HS-5 (cell line): Measurements from ENCODE around the gene ZNF780A.
"Not testable (repeated sequence)": the region's sequence is repeated elsewhere in the genome, so short reads cannot be mapped to it uniquely, and the experiment has no call there.

Source experiments
- DNase-seq: peaks from one replicate; pipeline ENCODE4 v3.0.0-alpha.2; 2012; ENCODE audit warnings: low read depth

The ZNF780A gene

DNA sequence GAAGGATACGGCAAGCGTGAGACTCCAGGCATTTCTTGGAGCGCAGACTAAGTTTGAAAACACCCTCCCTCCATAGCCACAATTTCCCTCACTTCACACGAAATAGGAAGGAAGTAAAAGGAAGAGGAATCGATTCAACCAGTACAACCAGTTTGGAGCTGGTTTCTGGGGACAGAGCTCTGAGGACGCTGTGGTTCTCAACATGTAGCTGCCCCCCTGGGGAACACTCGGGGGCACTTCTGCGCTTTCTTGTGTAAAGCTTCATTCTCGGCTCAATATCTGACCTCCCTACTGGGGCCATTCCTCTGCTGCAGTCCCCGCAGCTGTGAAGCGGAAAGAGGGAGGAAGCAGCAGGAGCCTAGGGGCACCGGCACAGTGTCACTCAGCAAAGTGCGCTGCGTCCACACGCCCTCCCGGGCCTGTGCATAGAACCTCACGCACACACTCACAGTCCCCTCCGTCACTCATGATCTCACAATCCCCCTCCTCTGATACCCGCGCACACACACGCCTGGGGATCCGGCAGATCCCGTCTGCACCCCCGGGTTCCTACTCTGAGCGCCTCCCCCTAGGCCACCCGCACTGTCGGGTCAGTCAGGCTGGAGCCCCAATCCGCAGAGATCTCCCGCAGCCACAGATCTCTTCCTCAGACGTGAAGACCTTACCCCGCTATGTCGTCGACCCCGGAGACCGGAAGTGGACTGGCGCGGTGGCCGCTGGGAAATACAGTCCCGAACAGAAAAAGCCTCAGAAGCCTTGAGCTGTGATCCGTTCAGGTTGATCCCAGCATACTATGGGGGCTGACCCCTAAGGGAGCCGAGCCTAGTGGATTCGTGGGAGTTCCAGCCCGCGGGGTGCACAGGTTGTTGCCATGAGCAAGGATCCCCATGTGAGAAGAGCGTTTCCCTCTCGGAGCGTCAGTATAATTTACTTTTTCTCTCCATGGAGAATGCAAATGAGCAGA, at the start of gene ZNF780A:
Gene ZNF780A, minus strand, starts transcription at position 703 of the 964 bp plus-strand sequence. CDS start 6,190 bp downstream, outside the sequence.
- peak; percentile 29 for DNase-seq

DNA sequence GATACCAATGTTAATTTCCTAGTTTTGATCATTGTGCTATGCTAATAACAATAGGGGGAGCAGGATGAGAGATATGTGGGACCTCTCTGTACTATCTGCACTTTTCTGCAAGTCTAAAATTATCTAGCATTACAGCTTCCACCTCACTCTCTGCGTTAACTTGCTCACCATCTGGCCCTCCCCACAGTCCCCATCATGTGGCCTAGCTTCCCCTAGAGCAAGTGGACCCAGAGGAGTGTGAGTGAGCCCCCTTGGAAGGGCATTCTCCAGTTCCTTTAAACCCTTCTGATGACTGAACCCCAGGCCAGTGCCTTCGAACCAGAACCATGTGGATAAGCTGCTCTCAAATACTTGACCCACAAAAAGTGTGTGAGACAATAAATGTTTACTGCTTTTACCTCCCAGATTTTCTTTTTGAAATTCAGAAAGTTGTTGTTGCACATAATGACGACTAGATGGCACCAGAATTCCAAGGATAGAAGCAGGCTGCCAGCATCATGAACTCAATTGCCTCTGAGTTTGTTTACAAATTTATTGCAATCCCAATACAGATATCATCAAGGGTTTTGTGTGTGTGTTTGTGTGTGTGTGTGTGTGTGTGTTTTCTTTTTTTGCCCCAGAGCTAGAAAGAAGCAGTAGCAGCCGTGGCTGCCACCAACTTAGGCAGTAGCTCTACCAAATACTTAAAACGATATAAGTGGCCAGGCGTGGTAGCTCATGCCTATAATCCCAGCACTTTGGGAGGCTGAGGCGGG, 49.0 kb upstream of the ZNF780A start:
- peak; percentile 14 for DNase-seq

DNA sequence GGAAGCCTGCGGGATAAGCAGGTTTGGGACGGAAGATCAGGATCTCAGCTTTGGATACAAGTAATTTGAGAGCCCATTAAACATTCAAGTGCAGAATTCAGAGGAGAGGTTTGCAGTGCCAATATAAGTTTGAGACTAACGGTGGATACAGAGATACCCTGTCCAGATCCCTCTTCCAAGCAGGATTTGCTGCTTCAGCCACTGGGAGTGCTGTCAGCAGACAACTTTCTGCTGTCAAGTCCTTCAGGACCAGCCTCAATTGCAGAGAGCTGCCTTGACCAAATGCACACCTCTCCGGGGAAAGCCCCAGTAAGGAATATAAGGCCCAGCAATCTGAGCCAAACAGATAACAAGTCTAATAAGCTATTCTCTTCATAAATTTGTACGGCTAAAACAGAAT, 46.1 kb upstream of the ZNF780A start:
- DNase-seq: no peak

DNA sequence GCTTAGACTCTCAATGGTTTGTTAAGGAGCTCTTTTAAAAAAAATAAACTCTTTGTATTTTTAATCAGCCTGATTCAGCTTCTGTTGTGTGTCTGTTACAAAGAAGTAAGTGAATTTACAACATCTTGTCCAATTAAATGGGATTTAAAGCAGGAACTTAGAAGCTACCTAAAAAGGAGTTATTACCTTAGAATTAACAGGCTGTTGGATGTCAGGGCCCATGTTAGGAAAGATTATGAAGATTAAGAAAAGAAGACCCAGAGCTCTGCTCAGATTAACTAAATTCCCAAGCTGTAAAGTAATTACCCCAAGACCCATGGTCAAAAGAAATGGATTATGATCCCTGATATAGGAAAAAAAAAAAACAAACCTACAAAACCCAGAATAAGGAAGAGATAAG, 44.1 kb upstream of the ZNF780A start:
- DNase-seq: no peak

DNA sequence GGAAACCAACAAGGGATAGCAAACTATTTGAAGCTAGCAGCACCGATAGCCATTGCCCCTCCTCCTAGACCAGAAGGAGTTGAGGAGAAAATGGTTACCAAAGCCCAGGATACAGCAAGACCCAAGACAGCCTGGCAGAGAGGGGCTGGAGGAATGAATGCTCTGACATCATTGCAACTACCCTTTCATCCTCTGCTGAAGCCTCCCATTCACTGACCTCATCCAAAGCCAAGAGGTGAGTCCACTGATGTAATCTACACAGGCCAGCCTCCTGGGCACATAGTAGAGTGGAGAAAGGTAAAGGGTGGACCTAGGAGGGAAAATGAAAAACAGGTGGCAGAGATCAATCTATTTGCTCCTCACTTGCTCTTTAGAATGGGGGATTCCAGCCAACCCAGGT, 42.7 kb upstream of the ZNF780A start:
- no peak for DNase-seq

DNA sequence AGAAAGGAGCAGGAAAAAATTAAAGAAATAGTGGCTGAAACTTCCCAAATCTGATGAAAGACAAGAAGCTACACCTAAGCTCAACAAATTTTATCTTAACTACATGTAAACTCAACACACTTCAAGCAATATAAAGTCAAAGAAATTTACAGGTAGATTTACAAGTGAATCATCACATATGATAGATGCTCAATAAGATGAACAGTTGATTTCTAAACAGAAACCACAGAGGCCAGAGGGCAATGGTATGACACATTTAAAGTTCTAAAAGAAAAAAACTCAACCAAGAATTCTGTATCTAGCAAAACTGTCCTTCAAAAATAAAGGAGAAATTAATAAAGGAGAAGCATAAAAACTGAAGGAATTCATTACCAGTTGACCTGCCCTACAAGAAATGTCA, 39.3 kb upstream of the ZNF780A start:
- DNase-seq: no peak

DNA sequence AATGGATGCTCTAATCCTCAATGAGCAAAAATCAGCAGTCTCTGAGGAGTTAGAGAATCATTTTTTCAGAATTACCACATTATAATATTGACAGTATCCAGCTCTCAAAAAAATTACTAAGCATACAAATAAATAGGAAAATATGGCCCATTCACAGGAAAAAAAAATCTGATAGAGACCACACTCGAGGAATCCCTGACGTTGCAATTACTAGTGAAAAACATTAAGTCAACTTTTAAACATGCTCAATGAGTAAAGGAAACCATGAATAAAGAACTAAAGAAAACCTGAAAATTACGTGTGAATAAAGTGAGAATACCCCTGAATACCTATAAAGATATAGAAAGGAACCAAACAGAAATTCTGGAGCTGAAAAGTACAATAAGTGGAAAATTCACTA, 38.7 kb upstream of the ZNF780A start:
- no peak for DNase-seq

DNA sequence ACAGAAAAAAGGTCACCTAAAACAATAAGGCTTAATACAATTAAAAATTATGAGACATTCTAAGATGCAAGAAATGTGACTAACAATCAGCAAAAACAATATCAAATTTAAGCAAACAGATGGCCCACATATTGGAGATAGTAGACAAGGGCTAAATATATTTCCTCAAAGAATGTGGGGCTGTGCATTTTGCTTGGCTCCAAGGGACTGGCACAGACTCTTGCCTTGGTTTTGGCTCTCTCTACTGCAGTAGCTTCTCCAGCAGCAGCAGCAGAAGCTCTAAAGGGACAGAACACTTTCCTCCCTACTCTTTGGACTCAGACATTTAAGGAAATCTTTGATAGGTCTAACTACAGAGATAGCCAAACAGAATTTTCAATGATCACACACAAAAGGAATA, 38.2 kb upstream of the ZNF780A start:
- no peak for DNase-seq

DNA sequence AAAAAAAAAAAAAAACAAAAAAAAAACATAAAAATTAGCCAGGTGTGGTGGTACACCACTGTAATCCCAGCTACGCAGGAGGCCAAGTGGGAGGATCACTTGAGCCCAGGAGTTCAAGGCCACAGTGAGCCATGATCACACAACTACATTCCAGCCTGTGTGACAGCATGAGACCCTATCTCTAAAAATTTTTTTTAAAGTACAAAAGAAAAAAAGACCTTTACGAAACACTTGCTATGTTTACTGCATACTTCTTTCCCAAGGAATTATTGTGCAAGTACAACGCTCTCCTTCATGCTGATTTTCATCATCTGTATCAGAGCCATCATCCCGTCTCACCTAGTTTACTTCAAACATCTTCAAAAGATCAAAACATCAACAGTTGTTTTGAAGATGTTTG, 28.6 kb upstream of the ZNF780A start:
- no peak for DNase-seq

DNA sequence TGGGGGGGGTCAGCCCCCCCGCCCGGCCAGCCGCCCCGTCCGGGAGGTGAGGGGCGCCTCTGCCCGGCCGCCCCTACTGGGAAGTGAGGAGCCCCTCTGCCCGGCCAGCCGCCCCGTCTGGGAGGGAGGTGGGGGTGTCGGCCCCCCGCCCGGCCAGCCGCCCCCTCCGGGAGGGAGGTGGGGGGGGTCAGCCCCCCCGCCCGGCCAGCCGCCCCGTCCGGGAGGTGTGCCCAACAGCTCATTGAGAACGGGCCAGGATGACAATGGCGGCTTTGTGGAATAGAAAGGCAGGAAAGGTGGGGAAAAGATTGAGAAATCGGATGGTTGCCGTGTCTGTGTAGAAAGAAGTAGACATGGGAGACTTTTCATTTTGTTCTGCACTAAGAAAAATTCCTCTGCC, 27.9 kb upstream of the ZNF780A start:
- not testable (repeated sequence) for DNase-seq

DNA sequence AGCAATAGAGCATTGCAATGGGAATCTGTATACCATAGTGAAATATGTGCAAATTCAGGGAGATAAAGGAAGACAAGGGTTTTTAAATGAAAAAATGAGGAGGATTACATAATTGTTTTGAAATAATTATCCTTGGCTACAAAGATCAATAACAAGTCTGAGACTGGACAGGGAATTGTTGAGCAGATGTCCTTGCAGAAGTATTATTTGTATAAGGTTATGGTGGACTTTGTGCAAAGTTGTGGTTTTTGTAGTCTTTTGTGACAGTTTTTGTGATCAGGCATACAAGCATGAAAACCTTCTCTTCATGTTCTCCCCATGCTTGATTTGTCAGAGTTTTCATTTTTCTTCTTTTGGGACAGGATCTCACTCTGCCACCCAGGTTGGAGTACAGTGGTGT, 25.3 kb upstream of the ZNF780A start:
- DNase-seq: no peak

DNA sequence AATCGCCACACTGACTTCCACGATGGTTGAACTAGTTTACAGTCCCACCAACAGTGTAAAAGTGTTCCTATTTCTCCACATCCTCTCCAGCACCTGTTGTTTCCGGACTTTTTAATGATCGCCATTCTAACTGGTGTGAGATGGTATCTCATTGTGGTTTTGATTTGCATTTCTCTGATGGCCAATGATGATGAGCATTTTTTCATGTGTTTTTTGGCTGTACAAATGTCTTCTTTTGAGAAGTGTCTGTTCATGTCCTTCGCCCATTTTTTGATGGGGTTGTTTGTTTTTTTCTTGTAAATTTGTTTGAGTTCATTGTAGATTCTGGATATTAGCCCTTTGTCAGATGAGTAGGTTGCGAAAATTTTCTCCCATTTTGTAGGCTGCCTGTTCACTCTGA, 23.4 kb upstream of the ZNF780A start:
- not testable (repeated sequence) for DNase-seq

DNA sequence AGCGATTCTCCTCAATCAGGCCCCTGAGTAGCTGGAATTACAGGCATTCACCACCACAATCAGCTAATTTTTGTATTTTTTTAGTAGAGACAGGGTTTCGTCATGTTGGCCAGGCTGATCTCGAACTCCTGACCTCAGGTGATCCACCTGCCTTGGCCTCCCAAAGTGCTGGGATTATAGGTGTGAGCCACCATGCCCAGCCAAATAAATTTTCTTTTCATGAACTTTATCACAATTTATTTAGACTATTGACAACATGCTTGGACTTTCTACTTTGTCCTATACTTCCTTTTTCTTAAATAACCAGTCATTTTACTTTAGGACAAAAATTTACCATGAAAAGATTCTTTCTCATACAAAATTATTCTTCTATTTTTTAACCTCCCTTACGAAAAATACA, 21.5 kb upstream of the ZNF780A start:
- not testable (repeated sequence) for DNase-seq

DNA sequence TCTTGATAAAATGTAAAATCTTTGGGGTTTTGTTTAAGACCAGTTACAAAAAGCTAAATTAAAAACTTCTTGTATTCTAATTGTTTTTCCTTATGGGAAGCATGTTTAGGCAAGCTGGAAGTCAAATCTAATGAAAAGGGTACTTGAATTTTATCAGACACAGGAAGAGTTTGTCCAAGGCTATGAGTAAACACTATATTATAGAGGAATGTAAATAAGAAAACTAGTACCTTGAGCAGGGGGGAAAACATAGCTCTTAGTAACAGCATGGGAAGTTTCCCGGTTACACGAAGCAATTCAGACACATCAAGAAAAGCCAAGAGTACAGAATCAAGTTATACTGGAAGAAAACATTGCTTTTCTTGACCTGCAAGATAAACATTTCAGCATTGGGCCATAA, 19.8 kb upstream of the ZNF780A start:
- no peak for DNase-seq

DNA sequence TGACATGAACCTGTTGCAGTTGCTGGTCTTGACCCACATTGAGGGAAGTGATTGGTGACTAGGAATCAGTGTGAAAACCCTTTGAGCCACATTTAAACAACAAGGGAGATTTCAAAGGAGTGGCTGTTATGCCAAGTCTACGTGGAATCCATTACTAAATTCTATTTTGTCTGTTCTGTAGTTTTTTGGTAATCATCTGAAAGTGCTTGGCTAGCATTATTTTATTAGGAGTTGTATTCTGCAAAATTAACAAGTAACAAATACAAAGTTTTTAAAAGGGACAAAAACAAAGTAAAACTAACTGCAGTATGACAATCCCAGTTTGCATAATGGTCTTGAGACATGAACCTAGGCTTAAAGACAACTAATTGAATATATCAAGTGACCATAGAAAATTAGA, 14.0 kb upstream of the ZNF780A start:
- DNase-seq: no peak

DNA sequence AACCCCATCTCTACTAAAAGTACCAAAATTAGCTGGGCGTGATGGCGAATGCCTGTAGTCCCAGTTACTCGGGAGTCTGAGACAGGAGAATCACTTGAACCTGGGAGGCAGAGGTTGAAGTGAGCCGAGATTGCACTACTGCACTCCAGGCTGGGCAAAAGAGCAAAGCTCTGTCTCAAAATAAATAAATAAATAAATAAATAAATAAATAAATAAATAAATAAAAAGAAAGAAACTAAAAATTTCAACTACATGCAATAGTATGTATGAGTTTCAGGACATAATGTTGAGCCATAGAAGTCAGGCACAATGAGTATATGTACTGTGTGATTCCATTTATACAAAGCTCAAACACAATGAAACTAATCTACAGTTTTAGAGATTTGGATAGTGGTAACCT, 12.9 kb upstream of the ZNF780A start:
- no peak for DNase-seq

DNA sequence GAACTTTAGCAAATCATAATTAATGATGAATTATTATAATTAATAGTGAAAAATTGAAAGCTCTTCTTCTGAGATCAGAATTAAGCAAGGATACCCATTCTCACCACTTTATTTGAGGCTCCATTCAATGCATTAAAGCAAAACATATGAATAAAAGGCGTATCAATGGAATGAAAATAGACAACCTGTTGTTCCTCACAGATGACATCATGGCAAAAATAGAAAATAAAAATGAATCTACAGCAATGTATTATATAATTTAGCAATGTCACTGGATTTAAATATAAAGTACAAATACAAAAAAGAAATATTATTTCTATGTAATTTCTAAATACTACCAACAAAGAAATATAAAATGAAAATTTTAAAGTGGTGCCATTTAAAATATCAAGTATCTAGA, 11.1 kb upstream of the ZNF780A start:
- no peak for DNase-seq

DNA sequence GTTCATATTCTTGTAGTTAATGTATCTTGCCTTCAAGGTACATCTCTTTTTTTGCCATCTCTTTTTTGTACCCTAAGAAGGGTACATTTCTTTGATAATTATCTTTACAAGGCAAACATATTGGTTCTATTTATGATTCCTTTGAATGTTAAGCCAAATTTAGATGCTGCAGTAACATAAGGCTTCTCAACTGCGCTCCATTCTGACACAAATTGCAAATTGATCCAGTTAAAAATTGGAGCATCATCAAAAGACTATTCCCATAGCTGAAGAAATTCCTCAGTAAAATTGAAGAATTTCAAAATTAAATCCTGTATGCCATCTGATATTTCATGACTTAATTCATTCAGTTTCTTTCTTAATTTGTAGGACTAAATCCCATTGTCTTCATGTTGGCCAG, 2.7 kb upstream of the ZNF780A start:
- DNase-seq: no peak

DNA sequence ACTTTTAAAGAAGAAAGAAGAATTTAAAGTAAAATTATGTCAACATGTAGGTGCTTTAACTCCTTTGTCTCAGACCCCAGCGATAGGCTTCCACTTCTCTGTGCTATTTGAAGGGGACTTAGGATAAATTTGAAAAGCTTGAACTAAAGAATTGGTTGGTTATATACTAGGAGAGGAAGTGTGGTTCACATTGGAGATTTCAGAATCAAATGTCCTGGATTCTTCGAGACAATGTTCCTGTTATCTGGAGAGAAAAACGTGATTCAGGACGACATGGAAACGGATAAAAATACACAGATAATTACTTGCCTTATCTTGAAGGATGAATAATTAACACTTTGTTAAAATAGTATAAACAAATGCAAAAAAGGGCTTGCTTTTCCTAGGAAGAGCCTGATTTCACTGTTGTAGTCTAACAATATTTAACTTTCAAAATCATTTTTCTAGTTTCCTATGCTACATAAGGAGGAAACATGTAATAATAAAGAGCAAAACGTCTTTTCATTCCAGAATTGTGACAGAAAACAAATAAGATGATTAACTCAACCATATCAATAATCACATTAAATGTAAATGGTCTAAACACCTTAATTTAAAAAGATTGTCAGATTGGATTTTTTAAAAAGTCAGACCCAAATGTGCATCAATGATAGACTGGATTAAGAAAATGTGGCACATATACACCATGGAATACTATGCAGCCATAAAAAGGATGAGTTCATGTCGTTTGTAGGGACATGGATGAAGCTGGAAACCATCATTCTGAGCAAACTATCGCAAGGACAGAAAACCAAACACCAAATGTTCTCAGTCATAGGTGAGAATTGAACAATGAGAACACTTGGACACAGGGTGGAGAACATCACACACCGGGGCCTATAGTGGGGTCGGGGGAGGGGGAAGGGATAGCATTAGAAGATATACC, 724 bp upstream of the ZNF780A start:
- DNase-seq: no peak

DNA sequence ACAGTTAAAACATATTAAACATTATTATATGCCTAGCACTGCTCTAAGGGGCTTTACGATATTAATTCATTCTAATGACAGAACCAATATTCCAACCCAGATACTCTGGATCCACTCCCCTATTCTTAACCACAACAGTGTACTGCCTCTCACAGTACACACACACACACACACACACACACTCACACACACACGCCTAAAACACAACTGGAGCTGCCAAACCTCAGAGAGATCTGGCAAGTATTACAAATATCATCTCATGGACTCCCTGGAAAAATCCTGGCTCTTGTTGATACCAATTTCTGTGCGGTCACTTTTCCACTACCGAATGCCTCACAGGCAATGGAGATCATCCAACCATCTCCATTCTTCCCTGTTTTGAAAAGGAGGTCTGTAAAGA, 1.3 kb downstream of the ZNF780A start:
- DNase-seq: no peak

DNA sequence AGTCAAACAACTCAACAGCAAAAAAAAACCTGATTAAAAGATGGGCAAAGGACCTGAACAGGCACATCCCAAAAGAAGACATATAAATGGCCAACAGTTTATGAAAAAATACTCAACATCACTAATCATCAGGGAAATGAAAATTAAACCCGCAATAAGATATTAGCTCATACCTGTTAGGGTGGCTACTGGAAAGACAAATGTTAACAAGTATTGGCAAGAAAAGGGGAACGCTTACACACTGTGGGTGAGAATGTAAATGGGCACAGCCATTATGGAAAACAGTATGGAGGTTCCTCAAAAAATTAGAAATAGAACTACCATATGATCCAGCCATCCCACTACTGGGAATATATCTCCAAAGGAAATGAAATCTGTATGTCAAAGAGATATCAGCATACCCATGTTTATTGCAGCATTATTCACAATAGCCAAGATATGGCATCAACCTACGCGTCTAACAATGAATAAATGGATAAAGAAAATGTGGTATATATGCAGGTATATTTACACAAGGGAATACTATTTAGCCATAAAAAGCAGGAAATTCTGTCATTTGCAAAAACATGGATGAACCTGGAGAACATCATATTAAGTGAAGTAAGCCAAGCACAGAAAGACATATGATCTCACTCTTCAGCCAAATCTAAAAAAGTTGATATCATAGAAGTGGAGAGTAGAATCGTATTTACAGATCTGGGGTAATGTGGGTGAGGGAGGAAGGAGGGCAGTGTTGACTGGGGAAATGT, 2.3 kb downstream of the ZNF780A start:
- no peak for DNase-seq
